Naive B cell (primary cell): ENCODE data around the gene SOX6. TPM values are rescaled to one million over a fixed set of nuclear protein-coding genes. Genes with fewer than 3 reads are reported as not detected.

ENCODE experiments used
- ATAC-seq, 2 donors: fragments of 150-1000 bp; cut with Tn5 transposase; 2 replicates each; pipeline ENCODE4 v1.10.0; 2021; ENCODE audit warnings: low read depth in 2 of 2, mild to moderate bottlenecking in 2 of 2, moderate library complexity in 2 of 2
- DNase-seq: peaks from one replicate; pipeline ENCODE4 v3.0.0; 2022
- H3K27ac Mint-ChIP-seq, 6 donors: one replicate each; pipeline ENCODE4 v1.8.0; 2020 to 2022; ENCODE audit warnings: mild to moderate bottlenecking in 6 of 6, mixed read lengths in 6 of 6, moderate library complexity in 5 of 6, inconsistent platforms in 2 of 6
- H3K27me3 Mint-ChIP-seq, 3 donors: one replicate each; pipeline ENCODE4 v1.8.0; 2021 to 2022; ENCODE audit warnings: mixed read lengths in 3 of 3, mild to moderate bottlenecking in 1 of 3
- H3K36me3 Mint-ChIP-seq, 2 donors: one replicate each; pipeline ENCODE4 v1.8.0; 2020 to 2022; ENCODE audit warnings: mixed read lengths in 2 of 2, inconsistent platforms in 1 of 2, mild to moderate bottlenecking in 1 of 2
- H3K4me1 Mint-ChIP-seq, 3 donors: one replicate each; pipeline ENCODE4 v1.8.0; 2020 to 2022; ENCODE audit warnings: mixed read lengths in 3 of 3, inconsistent platforms in 1 of 3, mild to moderate bottlenecking in 1 of 3, moderate library complexity in 1 of 3
- H3K4me3 Mint-ChIP-seq, 8 donors: one replicate each; pipeline ENCODE4 v1.8.0; 2020 to 2022; ENCODE audit warnings: mild to moderate bottlenecking in 8 of 8, mixed read lengths in 8 of 8, moderate library complexity in 8 of 8, inconsistent platforms in 2 of 8
- H3K9me3 Mint-ChIP-seq, 7 donors: one replicate each; pipeline ENCODE4 v1.8.0; 2020 to 2022; ENCODE audit warnings: mixed read lengths in 7 of 7, mild to moderate bottlenecking in 5 of 7, inconsistent platforms in 2 of 7, moderate library complexity in 1 of 7
- polyA plus RNA-seq, 6 donors: library from polyadenylated mRNA; unstranded; fragments of 300-500 nt; fragmentation: Illumina TruSeq; gene quantifications; one replicate each; pipeline ENCODE4 v1.2.3, GENCODE V29; 2021; ENCODE audit warnings: low read depth in 6 of 6

Gene SOX6
- polyA plus RNA-seq, 6 donors from 2014 or later: not detected

DNA sequence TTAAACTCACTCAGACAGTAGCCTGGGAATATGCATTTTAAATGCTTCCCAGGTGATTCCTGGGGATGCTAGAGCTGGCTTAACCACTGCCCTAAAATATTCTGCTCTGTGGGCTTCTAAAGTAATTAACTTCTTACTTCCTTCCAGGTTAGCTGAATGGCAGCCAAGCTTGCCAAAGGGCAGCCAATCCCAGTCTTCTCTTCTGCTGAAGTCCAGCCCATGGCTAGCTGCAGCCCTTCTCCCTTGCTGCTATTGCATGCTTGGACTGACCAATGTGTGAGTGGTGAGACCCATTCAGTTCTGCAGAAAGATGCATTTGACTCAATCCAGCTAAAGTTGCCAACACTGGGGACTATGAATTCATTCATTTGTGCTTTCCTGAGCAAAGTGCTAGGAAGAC is 411.9 kb downstream of the SOX6 start:
- Mint-ChIP-seq H3K27ac (no peak overlapping the region), H3K27me3 (no peaks in the 10 kb centered on the region), H3K4me3 (no peak overlapping the region), H3K36me3 (no peaks in the 10 kb centered on the region), H3K4me1 (no peaks in the 10 kb centered on the region), H3K9me3 (peaks cover 4 to 23% (median 9%) of the 10 kb centered on the region in 7 donors)
- no peak for ATAC-seq
- DNase-seq: no peak

DNA sequence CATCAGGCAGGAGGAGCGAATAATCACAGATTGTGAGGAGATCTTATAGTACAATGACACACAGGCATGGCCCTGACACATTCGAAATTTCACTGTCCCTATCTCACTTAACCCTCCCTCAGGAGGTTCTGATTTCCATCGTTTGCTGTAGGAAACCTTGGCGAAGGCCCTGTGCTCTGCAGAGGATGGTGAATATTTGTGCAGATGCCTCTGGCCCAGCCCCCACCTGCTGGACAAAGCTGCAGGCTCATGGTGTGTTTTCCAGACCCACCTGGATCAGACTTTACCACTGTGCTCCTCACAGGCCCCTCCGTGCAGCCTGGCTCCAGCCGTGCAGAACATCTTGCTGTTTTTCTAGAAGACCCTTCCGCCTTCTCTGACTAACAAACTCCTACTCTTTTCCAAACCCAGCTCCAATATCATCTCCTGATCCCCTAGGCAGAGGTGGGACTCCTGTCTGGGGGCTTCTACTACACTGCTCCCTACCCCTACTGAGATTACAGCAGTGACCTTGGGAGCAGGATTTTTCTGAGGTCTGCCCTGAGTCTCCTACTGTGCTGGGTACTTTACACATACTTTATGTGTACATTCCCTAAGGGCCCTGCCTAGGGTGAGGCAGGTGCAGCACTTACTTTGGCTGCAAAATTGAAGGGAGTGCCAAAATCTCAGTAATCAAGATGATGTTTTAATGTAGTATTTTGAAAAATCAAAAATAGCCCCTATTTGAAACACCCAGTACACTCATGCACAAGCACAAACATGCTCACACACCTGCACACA is 412.7 kb downstream of the SOX6 start:
- H3K36me3 Mint-ChIP-seq: no peaks in the 10 kb centered on the region
- peaks cover 4 to 23% (median 9%) of the 10 kb centered on the region in 7 donors for H3K9me3 Mint-ChIP-seq
- peak overlapping the region in 2 of 6 donors; percentile 38 to 42 for H3K27ac Mint-ChIP-seq
- H3K4me3 Mint-ChIP-seq: peak overlapping the region in 1 of 8 donors; percentile 11
- no peaks in the 10 kb centered on the region for H3K27me3 Mint-ChIP-seq
- no peaks in the 10 kb centered on the region for H3K4me1 Mint-ChIP-seq
- DNase-seq: no peak
- ATAC-seq: no peak

DNA sequence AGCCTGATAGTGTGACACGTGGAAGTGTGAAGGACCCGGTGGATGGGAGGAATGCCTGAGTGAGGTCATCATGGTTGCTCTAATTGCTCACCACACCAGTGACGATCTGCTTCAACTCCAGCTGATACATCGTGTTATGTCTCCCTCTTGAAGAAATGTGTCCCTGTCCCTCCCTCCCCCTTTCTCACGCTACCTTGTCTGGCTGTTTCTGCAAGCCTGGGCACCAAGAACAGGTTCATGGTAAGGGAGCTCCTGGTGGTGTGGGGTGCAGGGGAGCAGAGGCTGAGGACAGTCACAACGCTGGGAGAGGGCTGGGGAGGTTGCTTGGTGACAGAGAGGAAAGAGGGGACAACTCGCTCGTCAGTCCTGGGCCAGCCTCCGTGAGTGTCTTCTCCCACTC is 413.4 kb downstream of the SOX6 start:
- peaks cover 0 to 17% (median 9%) of the 10 kb centered on the region in 7 donors for H3K9me3 Mint-ChIP-seq
- H3K27ac Mint-ChIP-seq: peak overlapping the region in 1 of 6 donors; percentile 42
- ATAC-seq (no peak), DNase-seq (no peak)
- no peaks in the 10 kb centered on the region for H3K36me3 Mint-ChIP-seq
- H3K27me3 Mint-ChIP-seq: no peaks in the 10 kb centered on the region
- no peaks in the 10 kb centered on the region for H3K4me1 Mint-ChIP-seq
- peak overlapping the region in 1 of 8 donors; percentile 11 for H3K4me3 Mint-ChIP-seq

DNA sequence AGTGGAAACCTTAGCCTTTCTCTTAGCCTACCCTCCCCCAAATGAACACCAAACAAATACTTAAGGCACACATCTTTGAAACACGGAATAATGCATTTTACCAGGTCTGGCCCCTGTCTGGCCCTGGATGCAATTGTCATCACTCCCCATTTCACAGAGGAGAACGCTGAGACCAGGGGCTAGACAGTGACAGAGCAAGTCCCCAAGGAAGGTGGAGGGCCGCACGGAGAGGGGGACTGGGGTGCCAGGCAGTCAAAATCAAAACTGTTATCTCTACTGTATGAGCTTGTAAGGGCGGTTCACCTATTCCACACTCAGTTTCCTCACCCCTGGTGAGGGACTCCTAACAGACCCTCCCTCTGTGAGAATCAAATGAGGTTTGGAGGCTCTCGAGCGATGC is 414.2 kb downstream of the SOX6 start:
- H3K27ac Mint-ChIP-seq: no peak overlapping the region
- no peaks in the 10 kb centered on the region for H3K27me3 Mint-ChIP-seq

DNA sequence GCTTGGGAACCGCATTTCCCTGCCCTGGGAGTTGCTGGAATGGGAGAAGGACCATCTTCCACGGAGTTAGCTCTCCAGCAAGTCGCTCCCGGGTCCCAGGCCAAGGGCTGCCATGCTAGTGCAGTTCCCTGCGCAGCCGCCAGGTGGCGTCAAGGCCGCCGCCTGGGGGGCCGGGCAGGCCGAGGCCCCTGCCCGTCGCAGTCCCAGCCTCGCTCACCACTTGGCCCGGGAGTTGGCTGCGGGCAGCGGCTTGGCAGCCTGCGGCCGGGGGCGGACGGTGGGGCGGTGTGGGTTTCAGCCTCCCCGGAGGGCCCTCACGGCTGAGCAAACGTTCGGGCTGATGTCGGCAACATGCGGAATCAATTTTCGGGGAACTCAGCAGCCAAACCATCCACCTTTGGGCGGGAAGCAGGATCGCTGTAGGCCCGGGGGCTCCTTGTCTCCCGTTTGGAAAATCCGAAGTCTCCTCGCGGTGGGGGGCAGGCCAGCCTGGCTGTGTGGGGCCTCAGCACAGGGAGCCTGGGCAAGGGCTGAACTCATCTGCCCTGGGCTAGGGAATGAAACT is 415.1 kb downstream of the SOX6 start:
- no peak for DNase-seq

More for the DNA sequence above, 414.2 kb downstream of the SOX6 start:
- Mint-ChIP-seq H3K4me1 (no peaks in the 10 kb centered on the region), H3K9me3 (peaks cover 0 to 9% (median 6%) of the 10 kb centered on the region in 7 donors), H3K4me3 (peak overlapping the region in 1 of 8 donors; percentile 32), H3K36me3 (no peaks in the 10 kb centered on the region)
- ATAC-seq (no peak), DNase-seq (no peak)

DNA sequence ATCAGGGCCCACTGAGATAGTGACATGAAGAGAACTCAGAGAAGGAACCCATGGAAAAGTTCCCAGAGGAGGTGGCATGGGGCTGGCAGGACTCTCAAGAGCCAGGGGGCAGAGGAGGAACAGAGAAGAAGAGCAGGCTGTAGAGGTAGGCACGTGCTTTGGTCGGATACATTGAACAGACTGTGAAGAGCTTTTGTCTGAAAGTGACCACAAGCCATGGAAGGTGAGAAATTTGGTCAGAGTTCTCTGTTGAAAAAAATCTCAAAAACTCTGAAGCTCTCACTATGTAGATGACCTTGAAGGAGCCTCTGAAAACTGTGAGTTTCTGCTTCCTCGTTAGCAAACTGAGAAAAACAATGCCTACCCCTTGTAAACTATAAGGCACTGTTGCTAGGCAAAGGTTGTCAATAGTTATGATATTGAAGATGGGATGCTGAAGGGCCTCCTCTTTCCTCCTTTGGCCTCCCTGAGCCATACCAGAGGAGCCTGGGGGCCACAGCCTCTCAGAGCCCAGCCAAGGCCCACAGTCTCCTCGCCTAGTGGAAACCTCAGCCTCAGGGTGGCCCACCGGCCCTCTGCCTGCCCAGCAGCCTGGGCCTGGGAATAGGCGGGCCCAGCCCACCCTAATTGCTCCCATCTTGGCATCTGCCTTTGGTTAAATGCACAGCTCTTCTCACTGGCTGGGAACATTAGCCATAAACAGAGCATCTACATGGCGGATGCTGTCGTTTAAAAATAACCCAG is 415.7 kb downstream of the SOX6 start:
- Mint-ChIP-seq H3K36me3 (no peaks in the 10 kb centered on the region), H3K27ac (no peak overlapping the region), H3K4me3 (no peak overlapping the region), H3K9me3 (peaks cover 0 to 12% (median 2%) of the 10 kb centered on the region in 7 donors), H3K4me1 (no peaks in the 10 kb centered on the region), H3K27me3 (no peaks in the 10 kb centered on the region)
- DNase-seq (no peak), ATAC-seq (no peak)

More for the DNA sequence above, 415.1 kb downstream of the SOX6 start:
- Mint-ChIP-seq H3K27me3 (no peaks in the 10 kb centered on the region), H3K4me1 (no peaks in the 10 kb centered on the region), H3K27ac (no peak overlapping the region), H3K4me3 (no peak overlapping the region), H3K36me3 (no peaks in the 10 kb centered on the region), H3K9me3 (peaks cover 0 to 12% (median 2%) of the 10 kb centered on the region in 7 donors)
- ATAC-seq: no peak

DNA sequence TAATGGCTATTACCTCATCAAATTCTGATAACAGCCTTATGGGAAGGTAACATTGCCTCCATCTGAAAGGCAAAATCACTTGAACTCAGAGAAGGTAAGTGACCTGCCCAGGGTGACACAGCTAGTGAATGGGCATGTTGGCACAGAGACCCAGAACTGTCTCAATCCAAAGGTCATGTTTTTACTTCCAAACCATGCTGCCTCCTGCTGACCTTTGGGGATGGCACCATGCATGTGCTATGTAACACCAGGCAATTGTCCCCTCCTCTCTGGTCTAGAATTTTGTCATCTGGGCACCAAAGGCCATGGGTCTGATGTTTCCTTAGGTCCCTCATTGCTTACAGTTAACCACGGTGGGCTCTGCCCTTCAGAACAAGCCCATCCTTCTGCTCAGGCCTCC is 417.4 kb downstream of the SOX6 start:
- no peaks in the 10 kb centered on the region for H3K36me3 Mint-ChIP-seq

DNA sequence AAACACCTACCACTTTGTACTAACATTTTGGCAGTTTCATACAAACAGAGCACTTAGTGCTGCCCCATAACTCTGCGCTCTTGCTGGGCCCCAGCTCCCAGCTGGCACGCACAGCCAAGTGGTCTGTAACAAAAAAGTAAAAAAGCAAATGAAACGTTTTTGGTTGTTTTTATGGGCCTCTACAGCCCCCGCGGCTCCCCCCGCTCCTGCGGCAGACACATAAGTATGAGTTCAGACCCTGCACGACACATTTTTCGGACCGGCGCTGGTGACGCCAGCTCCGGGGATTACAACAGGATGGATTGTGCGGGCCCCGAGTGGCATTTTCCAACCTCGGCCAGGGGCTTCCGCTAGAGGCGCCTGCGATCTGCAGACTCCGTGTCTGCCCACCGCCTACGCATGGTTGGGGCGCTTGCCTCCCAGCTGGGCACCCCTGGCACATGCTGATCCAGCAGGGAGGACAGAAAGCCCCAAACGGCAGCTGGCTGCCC is 418.2 kb downstream of the SOX6 start:
- H3K27ac Mint-ChIP-seq: no peak overlapping the region
- H3K4me1 Mint-ChIP-seq: no peaks in the 10 kb centered on the region
- H3K36me3 Mint-ChIP-seq: no peaks in the 10 kb centered on the region
- H3K9me3 Mint-ChIP-seq: peaks cover 0 to 5% (median 2%) of the 10 kb centered on the region in 7 donors
- no peaks in the 10 kb centered on the region for H3K27me3 Mint-ChIP-seq
- no peak overlapping the region for H3K4me3 Mint-ChIP-seq
- DNase-seq: no peak
- ATAC-seq: no peak

More for the DNA sequence above, 417.4 kb downstream of the SOX6 start:
- Mint-ChIP-seq H3K9me3 (peaks cover 0 to 5% (median 0%) of the 10 kb centered on the region in 7 donors), H3K4me3 (no peak overlapping the region), H3K4me1 (no peaks in the 10 kb centered on the region), H3K27me3 (no peaks in the 10 kb centered on the region), H3K27ac (no peak overlapping the region)
- no peak for DNase-seq
- ATAC-seq: no peak

DNA sequence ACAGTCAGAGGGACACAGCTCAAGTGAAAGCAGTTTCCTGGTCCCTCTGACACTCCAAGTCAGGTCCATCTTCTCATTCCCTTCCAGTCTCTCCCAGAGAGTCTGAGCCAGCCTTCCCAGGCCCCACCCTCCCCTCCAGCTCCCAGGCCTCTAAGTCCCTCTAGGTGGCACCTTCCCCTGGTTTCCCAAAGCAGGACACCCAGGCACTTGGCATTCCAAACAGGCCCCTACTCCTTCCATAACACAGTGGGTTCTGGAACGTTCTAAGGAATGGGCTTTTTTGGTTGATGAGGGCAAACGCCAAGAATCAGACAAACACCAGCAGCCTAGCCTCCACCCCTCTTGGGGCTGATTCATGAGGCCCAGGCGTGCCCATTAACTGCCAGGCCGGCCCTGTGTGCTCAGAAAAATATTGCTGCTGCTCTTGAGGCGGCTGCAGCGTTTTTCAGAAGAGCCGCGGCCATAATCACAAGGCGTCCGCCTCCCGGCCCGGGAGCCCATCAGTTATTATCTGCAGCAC is 418.7 kb downstream of the SOX6 start:
- no peaks in the 10 kb centered on the region for H3K4me1 Mint-ChIP-seq
- H3K27me3 Mint-ChIP-seq: no peaks in the 10 kb centered on the region
- no peak for DNase-seq
- no peak overlapping the region for H3K4me3 Mint-ChIP-seq
- H3K36me3 Mint-ChIP-seq: no peaks in the 10 kb centered on the region
- H3K9me3 Mint-ChIP-seq: peaks cover 0 to 5% (median 2%) of the 10 kb centered on the region in 7 donors
- H3K27ac Mint-ChIP-seq: no peak overlapping the region
- ATAC-seq: no peak

DNA sequence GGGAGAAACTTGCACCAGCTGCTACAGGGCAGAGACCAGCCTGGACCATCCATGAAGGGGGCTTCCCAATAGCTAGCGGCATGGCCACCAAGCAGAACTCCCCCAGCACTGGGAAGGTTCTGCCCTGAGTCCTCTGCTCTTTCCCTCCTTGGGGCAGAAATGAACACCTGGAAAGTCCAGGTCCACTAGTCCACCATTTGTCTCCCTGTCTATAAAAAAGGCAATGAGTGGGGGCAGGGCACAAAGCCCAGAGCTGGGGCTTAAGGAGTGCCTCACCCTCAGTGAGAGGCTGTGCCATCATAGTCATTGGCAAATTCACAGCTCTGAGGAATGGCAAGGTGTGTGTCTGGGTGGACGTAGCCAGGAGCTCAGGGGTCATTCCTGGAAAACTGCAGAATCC is 420.3 kb downstream of the SOX6 start:
- DNase-seq (no peak), ATAC-seq (no peak)
- Mint-ChIP-seq H3K27ac (no peak overlapping the region), H3K36me3 (no peaks in the 10 kb centered on the region), H3K4me3 (no peak overlapping the region), H3K9me3 (peaks cover 0 to 11% (median 2%) of the 10 kb centered on the region in 7 donors), H3K27me3 (no peaks in the 10 kb centered on the region), H3K4me1 (no peaks in the 10 kb centered on the region)

DNA sequence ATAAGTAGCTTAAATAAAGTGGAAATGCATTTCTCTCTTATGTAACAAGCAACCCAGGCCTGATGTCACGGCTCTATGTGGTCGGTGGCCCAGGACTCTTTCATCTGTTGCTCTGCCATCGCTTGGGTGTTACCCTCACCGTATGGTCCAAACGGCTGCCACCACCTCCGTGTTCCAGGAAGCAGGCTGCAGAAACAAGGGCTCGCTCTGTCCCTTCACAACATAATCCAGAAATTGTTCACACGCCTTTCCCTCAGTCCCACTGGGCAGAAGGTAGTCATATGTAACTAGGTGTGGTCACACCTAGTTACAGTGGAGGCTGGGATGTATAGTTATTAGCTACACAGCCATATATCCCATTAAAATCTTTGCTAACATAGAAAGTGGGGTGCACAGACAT is 421.0 kb downstream of the SOX6 start:
- no peaks in the 10 kb centered on the region for H3K27me3 Mint-ChIP-seq
- no peaks in the 10 kb centered on the region for H3K36me3 Mint-ChIP-seq
- no peak for ATAC-seq
- H3K4me3 Mint-ChIP-seq: no peak overlapping the region
- peak overlapping the region in 1 of 6 donors; percentile 19 for H3K27ac Mint-ChIP-seq
- peaks cover 0 to 16% (median 5%) of the 10 kb centered on the region in 7 donors for H3K9me3 Mint-ChIP-seq
- H3K4me1 Mint-ChIP-seq: no peaks in the 10 kb centered on the region
- no peak for DNase-seq

DNA sequence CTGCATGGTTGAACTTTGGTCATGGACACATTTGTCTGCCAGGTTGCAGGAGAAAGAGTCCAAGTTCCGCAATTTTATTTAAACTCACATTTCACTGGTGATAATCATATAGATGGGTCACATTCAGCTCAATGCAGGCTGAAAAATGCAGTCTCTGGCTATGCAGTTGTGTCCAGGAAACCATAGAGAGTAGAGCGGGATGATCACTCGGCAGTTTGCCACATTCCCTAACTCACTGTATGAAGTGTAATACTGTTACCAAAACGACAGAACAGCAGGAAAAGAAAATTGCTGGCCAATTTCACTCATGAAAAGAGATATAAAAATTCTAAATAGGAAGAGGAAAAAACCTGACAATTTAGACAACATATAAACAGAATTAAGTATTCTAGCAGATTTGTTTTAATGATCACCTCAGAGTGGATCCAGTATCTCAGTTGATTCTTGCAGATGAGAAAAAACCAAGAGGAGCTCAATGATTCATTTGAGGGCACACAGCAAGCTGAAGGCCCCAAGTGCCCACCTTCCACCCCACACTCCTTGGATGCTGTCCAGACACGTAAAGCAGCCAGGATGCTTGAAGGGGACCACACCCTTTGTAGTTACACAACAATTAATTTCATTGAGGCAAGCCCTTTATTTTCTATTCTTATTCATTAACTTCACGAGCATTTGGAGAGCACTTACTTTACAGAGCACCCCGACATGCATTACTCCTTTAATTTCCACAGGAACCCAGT is 422.3 kb downstream of the SOX6 start:
- no peak for ATAC-seq
- Mint-ChIP-seq H3K27ac (peak overlapping the region in 1 of 6 donors; percentile 35), H3K4me1 (no peaks in the 10 kb centered on the region), H3K9me3 (peaks cover 2 to 18% (median 3%) of the 10 kb centered on the region in 7 donors), H3K36me3 (no peaks in the 10 kb centered on the region), H3K4me3 (no peak overlapping the region), H3K27me3 (no peaks in the 10 kb centered on the region)
- DNase-seq: no peak

DNA sequence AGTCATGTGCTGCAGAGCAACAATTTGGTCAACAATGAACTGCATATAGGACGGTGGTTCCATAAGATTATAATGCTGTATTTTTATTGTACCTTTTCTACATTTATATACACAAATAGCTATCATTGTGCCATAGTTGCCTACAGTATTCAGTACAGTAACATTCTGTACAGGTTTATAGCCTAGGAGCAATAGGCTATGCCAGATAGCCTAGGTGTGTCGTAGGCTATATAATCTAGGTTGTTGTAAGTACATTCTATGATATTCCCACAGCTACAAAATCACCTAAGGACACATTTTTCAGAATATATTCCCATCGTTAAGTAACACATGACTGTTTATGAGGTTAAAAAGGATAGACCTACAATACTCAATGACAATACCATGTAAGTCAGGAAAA is 423.9 kb downstream of the SOX6 start:
- Mint-ChIP-seq H3K27me3 (no peaks in the 10 kb centered on the region), H3K36me3 (no peaks in the 10 kb centered on the region), H3K27ac (no peak overlapping the region), H3K9me3 (peaks cover 2 to 18% (median 5%) of the 10 kb centered on the region in 7 donors), H3K4me3 (no peak overlapping the region), H3K4me1 (no peaks in the 10 kb centered on the region)
- no peak for DNase-seq
- ATAC-seq: no peak
